HG03095 (cell line): ENCODE measurements around the gene WDR6.

Experiments
- ATAC-seq: cut with Tn5 transposase; IDR thresholded peaks from one replicate; pipeline ENCODE4 v1.9.1; 2021; ENCODE audit warnings: moderate library complexity; ENCODE audit not compliant: unreplicated experiment

WDR6 gene

DNA sequence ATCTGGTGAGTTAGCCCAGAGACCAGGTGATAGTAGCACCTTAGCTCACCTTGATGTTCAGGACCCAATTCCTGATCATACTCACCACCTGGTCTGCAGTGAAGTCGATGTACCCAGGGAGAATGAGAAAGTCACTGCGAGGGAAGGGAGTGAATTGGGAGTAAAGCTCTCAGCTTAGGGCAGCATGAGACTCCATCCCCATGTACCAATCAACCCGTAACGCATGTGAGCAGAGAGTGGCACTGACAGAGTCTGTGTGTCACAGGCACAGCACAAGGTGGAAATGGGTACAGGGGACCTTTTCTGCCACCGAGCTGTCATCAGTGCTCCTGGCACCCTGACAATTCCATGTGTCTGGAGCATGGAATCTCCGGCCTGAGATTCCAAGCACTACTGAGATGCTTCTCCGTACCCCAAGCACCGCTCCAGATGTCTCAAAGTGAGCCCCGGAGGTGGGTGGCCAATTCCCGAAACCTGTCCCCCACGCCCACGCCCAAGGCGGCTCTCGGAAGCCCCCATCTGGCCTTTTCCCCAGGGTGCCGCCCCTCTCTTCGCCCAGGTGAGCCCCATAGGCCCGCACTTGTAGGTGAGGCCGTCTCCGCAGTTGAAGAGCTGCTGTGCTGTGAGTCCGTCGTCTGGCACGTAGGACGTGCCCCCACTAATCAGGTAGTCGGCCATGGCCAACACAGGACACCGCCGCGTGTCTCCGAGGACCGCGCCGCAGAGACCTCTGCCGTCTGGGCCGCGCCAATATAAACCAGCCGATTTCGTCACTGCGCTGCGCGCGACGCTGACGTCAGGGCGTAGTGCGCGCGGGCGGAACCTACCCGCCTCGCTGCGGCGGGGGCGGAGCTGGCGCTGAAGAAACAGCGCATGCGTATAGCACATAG is 21.7 kb downstream of the WDR6 start, which contains the start of gene IMPDH2:
TSS of gene IMPDH2 (minus strand) at position 726 of the 890 bp plus-strand sequence. CDS start at position 678, 48 bp downstream.
- peak; percentile 82 for ATAC-seq

DNA sequence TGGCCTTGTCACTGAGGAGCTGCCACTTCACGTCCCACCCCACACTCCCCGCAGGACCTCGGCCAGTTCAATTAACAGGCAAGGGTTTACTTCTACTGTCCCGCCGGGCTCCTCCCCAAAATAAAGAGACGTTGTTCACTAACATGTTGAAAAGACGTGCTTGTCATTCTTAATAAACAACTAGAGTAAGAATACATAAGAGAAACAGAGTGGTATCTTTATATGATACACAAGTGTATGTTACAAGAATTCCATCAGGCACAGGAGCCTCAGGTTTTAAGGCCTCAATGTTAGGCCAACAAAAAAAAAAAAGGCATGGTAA is 22.3 kb downstream of the WDR6 start:
- no peak for ATAC-seq

DNA sequence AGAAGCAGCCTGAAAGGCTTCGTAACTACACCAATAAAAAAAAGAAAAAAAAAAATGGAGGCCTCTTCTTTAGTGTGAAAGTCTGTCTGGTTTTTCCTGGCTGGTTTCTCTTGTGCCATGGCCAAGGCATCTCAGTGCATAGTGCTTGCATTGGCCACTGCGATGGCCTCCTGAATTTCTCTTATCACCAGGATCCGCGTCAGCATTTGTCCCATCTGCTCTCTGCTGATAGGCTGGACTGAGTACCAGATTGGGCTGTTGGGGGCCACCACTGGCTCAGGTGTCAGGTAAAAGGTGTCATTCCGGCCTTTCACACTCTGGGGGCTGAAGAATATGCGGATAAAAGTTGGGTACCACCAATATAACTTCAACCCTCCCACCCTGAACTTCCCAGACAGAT is 23.1 kb downstream of the WDR6 start:
- no peak for ATAC-seq

DNA sequence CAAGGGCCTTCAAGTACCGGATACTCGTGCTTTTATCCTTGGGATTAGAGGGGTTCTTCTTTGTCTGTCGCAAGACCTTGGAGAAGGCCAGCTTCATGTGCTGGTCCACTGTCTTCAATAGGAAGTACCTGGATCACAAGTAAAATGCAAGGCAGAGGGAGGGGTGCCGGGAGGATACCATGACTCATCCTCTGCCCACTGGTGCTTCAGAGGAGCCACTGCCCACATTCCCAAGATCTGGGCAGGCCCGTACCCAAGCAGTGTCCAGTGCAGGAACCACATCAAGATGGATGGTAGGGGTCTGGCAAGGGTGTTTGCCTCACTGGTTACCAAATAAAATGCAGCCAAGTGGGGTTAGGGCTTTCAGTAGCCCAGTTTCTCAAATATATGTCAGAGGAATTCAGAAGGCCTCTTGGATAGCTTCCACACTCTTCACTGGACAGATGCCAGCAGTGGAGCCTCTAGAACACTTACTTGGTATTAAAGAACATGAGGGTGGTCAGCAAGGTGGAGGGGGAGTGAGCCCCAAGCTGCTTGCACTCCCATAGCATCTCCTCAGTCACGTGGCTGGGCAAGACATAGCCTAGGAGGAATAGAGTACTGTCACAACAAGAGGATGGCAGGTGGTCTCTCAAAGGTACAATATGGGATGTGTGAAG is 25.6 kb downstream of the WDR6 start:
- no peak for ATAC-seq

DNA sequence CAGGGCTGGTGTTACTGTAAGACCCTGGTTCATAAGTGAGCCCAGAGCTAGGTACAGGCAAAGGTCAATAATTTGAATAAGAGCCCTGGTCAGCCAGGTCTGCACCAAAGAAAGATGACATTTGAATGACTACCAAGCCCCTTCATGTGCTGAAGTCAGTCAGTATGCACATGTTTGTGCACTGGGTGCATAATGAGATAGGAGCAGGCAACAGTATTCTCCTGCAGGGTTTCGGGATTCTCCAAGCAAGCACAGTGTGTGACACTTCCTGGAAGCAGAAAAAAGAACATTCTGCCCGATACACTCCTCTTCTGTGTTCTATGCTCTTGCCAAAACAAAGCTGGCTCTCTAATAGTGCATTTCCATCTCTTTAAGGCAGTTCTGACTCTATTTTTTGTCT is 27.5 kb downstream of the WDR6 start:
- no peak for ATAC-seq

DNA sequence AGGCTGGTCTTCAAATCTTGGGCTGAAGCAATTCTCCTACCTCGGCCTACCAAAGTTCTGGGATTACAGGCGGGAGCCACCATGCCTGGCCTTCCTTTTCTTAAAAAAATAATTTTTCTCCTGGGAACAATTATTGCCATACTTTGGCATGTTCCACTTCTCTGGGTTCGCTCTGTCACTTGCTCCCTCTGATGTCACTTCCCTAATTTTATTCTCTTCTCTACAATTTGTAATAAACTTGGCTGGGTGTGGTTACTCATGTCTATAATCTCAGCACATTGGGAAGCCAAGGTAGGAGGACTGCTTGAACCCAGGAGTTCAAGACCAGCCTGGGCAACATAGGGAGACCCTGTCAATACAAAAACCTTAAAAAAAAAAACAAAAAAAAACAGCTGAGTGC is 28.1 kb downstream of the WDR6 start:
- ATAC-seq, result no peak

DNA sequence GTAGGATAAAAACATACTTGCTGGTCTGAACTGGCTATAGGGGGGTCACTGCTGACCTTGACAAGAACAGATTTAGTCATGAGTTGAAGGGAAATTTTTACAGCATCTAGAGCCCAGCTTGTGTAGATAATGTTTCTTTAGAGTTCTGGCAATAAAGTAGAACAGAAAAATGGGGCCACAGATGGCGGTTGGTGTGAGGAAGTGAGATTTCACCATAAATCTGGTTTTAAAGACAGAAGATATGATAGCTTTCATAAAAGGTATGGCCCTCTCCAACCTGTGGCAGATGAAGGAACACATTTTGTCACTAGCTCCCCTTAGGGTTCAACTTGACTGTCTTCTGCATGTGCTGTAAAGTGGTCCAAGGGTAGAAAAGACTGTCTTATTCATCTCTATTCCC is 46.4 kb downstream of the WDR6 start:
- ATAC-seq, result no peak

DNA sequence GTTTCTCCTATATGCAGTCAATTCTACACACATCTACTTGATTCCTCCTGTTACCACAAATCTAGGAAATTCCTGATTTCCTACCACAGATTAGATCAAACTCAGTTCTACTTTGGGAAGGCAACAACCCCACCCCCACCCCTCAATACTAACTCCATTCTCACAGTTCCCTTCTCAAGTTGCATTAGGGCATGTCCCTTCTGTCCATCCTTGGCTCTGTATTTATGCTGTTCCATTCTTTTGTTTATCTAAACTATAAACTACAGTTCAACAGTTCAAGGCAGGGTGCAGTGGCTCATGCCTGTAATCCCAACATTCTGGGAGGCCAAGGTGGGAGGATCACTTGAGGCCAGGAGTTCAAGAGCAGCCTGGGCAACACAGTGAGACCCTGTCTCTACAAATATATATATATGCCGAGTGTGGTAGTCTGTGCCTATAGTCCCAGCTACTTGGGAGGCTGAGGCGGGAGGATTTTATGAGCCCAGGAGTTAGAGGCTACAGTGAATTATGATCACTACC is 47.2 kb downstream of the WDR6 start:
- ATAC-seq, result no peak

DNA sequence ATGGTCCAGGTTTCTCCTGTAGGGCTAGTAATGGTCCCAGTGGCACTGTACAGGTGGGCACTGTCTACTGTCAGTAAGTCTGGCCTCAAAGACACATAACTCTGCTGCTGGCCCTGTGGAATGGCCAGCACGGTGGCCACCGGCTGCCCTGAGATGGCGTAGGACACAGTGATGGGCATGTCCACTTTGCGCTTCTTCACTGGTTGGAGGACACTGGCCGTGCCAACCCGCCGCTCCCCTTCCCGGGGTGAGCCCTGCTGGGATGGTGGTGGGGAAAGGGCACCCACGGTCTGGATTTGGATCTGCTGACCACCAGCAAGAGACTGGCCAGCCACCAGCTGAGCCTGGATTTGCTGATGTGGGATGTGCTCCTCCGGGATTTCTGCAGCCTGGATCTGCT is 50.1 kb downstream of the WDR6 start:
- no peak for ATAC-seq

DNA sequence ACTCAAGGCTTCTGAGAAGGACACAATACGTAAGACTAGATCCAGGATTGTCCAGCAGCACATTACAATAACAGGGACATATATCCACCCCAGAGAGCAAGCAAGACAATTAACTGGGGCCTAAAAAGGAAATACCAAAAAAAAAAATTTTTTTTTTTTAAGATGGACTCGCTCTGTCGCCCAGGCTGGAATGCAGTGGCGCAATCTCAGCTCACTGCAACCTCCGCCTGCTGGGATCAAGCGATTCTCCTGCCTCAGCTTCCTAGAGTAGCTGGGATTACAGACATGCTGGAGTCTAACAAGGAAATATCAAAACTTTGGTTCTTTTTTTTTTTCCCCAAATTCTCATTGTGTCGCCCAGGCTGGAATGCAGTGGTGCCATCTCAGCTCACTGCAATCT is 50.8 kb downstream of the WDR6 start:
- no peak for ATAC-seq
